OCI-LY1 (cell line): ENCODE measurements around the gene DLEU7.

Experiments
- H2AFZ ChIP-seq: fragments of 200-600 bp; sonication (generic), shearing (Covaris generic); 2 replicates; pipeline ENCODE4 v1.6.0; 2014; ENCODE audit warnings: antibody characterized with exemption, mild to moderate bottlenecking, low read length
- H3F3A ChIP-seq: fragments of 200-600 bp; sonication (generic), shearing (Covaris generic); 2 replicates; pipeline ENCODE4 v1.6.0; 2014; ENCODE audit warnings: mild to moderate bottlenecking, antibody characterized with exemption, low read length, moderate library complexity; ENCODE audit not compliant: insufficient read depth
- H3K27ac ChIP-seq: fragments of 200-600 bp; sonication (generic); 2 replicates; pipeline ENCODE4 v1.5.1; 2014; ENCODE audit warnings: low read length, mixed run types, mild to moderate bottlenecking, low read depth; ENCODE audit not compliant: poor library complexity, severe bottlenecking
- H3K27me3 ChIP-seq: fragments of 200-600 bp; sonication (generic); 2 replicates; pipeline ENCODE4 v1.6.0; 2014; ENCODE audit warnings: antibody characterized with exemption, mild to moderate bottlenecking, low read length, moderate library complexity; ENCODE audit not compliant: insufficient read depth
- H3K36me3 ChIP-seq: fragments of 200-600 bp; sonication (generic); 2 replicates; pipeline ENCODE4 v1.6.1; 2014; ENCODE audit warnings: mild to moderate bottlenecking, antibody characterized with exemption, low read length, moderate library complexity, mixed read lengths; ENCODE audit not compliant: insufficient read depth
- H3K4me1 ChIP-seq: fragments of 200-600 bp; sonication (generic); 2 replicates; pipeline ENCODE4 v1.5.1; 2014; ENCODE audit warnings: mild to moderate bottlenecking, low read length, moderate library complexity; ENCODE audit not compliant: insufficient read depth, severe bottlenecking
- H3K4me2 ChIP-seq: fragments of 200-600 bp; sonication (generic), shearing (Covaris generic); 2 replicates; pipeline ENCODE4 v1.6.1; 2014; ENCODE audit warnings: low read length
- H3K4me3 ChIP-seq: fragments of 200-600 bp; sonication (generic); 2 replicates; pipeline ENCODE4 v1.5.1; 2014; ENCODE audit warnings: low read length, low read depth, mild to moderate bottlenecking, mixed read lengths; ENCODE audit not compliant: poor library complexity, severe bottlenecking
- H3K79me2 ChIP-seq: fragments of 200-600 bp; shearing (Covaris generic); 2 replicates; pipeline ENCODE4 v1.6.1; 2016; ENCODE audit warnings: mixed run types, low read length, mixed read lengths; ENCODE audit not compliant: insufficient read depth
- H3K9ac ChIP-seq: fragments of 200-600 bp; sonication (generic), shearing (Covaris generic); 2 replicates; pipeline ENCODE4 v1.6.1; 2014; ENCODE audit warnings: mild to moderate bottlenecking, low read length, mixed read lengths
- H3K9me2 ChIP-seq: fragments of 200-600 bp; sonication (generic), shearing (Covaris generic); 2 replicates; pipeline ENCODE4 v1.6.1; 2014; ENCODE audit warnings: low read depth, mild to moderate bottlenecking, low read length, mixed read lengths
- H3K9me3 ChIP-seq: fragments of 200-600 bp; shearing (Covaris generic); 2 replicates; pipeline ENCODE4 v1.6.1; 2014; ENCODE audit warnings: low read length, mixed read lengths
- H4K20me1 ChIP-seq: fragments of 200-600 bp; sonication (generic), shearing (Covaris generic); 2 replicates; pipeline ENCODE4 v1.6.0; 2016; ENCODE audit warnings: mild to moderate bottlenecking, low read length; ENCODE audit not compliant: insufficient read depth
- EZH2 ChIP-seq: fragments of 200-600 bp; sonication (generic), shearing (Covaris generic); IDR thresholded peaks from 2 replicates; pipeline ENCODE4 v1.8.0; 2017; ENCODE audit warnings: borderline replicate concordance, mixed run types, mild to moderate bottlenecking, antibody characterized with exemption, low read length, moderate library complexity, mixed read lengths
- TF ChIP-seq, protein P1 (sequence below): fragments of 200-600 bp; sonication (generic), shearing (Covaris generic); IDR thresholded peaks from 2 replicates; pipeline ENCODE4 v1.5.1; 2017; ENCODE audit warnings: mild to moderate bottlenecking, antibody characterized with exemption, low read length, moderate library complexity, mixed read lengths

The DLEU7 gene

DNA sequence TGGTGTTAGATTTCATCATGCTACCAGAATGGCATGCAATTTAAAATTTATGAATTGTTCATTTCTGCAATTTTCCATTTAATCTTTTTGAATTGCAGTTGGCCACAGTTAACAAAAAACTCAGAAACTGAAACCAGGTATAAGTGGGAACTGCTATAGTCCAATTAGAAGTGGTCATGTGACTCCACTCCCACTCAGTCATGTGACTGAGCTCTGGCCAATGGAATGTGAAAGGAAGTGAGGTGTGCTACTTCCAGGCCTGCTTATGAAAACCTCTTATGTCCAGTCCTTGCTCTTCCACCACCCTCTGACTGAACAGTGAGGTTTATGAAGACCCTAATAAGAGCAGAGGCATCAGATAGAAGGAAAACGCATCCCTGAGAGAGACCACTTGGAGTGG is 47.0 kb downstream of the DLEU7 start:
- Histone ChIP-seq H4K20me1 (no peaks in the 10 kb centered on the region), H3K4me1 (peaks cover 32% of the 10 kb centered on the region), H3K4me3 (no peak overlapping the region), H3K9me3 (peaks cover 9% of the 10 kb centered on the region; the same call in 1 of the 2 replicates), H3F3A (no peaks in the 10 kb centered on the region), H3K9me2 (no peaks in the 10 kb centered on the region), H3K27ac (no peak overlapping the region), H3K4me2 (no peak overlapping the region), H3K79me2 (no peaks in the 10 kb centered on the region), H2AFZ (no peak overlapping the region), H3K36me3 (no peaks in the 10 kb centered on the region), H3K27me3 (no peaks in the 10 kb centered on the region), H3K9ac (no peak overlapping the region)
- no peak for TF ChIP-seq EZH2
- TF ChIP-seq, protein P1, sequence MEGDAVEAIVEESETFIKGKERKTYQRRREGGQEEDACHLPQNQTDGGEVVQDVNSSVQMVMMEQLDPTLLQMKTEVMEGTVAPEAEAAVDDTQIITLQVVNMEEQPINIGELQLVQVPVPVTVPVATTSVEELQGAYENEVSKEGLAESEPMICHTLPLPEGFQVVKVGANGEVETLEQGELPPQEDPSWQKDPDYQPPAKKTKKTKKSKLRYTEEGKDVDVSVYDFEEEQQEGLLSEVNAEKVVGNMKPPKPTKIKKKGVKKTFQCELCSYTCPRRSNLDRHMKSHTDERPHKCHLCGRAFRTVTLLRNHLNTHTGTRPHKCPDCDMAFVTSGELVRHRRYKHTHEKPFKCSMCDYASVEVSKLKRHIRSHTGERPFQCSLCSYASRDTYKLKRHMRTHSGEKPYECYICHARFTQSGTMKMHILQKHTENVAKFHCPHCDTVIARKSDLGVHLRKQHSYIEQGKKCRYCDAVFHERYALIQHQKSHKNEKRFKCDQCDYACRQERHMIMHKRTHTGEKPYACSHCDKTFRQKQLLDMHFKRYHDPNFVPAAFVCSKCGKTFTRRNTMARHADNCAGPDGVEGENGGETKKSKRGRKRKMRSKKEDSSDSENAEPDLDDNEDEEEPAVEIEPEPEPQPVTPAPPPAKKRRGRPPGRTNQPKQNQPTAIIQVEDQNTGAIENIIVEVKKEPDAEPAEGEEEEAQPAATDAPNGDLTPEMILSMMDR = no peak

DNA sequence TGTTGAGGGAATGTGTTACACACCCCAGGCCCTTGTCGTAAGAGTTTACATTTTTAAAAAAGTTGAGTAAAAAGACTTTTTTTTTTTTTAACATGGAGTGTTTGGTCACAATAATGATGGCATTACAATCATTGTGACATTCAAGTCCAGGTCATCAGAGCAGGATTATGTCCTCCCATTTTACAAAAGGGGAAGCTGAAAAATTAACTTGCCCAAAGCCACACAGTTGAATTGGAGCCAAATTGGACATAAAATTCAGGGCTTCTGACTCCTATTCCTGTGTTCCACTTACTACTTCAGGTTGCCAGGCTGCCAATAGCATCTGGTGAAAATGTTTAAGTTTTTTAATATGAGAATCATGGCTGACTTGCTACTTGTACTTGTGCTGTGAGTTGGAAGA is 49.3 kb downstream of the DLEU7 start:
- H2AFZ ChIP-seq = no peak overlapping the region
- no peaks in the 10 kb centered on the region for H3K36me3 ChIP-seq
- no peak overlapping the region for H3K9ac ChIP-seq
- no peak for TF ChIP-seq EZH2
- TF ChIP-seq, protein P1 = no peak
- no peak overlapping the region for H3K27ac ChIP-seq
- no peak overlapping the region for H3K4me2 ChIP-seq
- H4K20me1 ChIP-seq = no peaks in the 10 kb centered on the region
- H3K9me2 ChIP-seq = no peaks in the 10 kb centered on the region
- H3K4me1 ChIP-seq = peaks cover 10% of the 10 kb centered on the region
- H3F3A ChIP-seq = no peaks in the 10 kb centered on the region
- H3K27me3 ChIP-seq = no peaks in the 10 kb centered on the region
- H3K79me2 ChIP-seq = no peaks in the 10 kb centered on the region
- peaks cover 9% of the 10 kb centered on the region; the same call in 1 of the 2 replicates for H3K9me3 ChIP-seq
- H3K4me3 ChIP-seq = no peak overlapping the region

DNA sequence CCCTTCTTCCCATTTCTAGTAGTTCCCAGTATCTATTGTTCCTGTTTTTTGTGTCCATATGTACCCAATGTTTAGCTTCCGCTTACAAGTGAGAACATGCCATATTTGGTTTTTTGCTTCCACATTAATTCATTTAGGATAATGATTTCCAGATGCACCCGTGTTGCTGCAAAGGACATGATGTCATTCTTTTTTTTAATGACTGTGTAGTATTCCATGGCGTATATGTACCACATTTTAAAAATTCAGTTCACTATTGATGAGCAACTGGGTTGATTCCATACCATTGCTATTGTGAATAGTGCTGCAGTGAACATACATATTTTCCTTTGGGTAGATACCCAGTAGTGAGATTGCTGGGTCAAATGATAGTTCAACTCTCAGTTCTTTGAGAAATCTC is 50.5 kb downstream of the DLEU7 start:
- no peaks in the 10 kb centered on the region for H3F3A ChIP-seq
- no peak overlapping the region for H2AFZ ChIP-seq
- H3K4me3 ChIP-seq = no peak overlapping the region
- TF ChIP-seq EZH2 = no peak
- TF ChIP-seq, protein P1 = no peak
- no peak overlapping the region for H3K4me2 ChIP-seq
- no peaks in the 10 kb centered on the region for H3K9me2 ChIP-seq
- no peaks in the 10 kb centered on the region for H3K79me2 ChIP-seq
- H4K20me1 ChIP-seq = no peaks in the 10 kb centered on the region
- no peaks in the 10 kb centered on the region for H3K27me3 ChIP-seq
- no peaks in the 10 kb centered on the region for H3K4me1 ChIP-seq
- no peaks in the 10 kb centered on the region for H3K36me3 ChIP-seq
- no peak overlapping the region for H3K9ac ChIP-seq
- no peak overlapping the region for H3K27ac ChIP-seq
- H3K9me3 ChIP-seq = peaks cover 9% of the 10 kb centered on the region; the same call in 1 of the 2 replicates
